ENCODE results near the gene PTCH2.
"Not testable (repeated sequence)": the region's sequence is repeated elsewhere in the genome, so short reads cannot be mapped to it uniquely, and the experiment has no call there.

PTCH2 gene

DNA sequence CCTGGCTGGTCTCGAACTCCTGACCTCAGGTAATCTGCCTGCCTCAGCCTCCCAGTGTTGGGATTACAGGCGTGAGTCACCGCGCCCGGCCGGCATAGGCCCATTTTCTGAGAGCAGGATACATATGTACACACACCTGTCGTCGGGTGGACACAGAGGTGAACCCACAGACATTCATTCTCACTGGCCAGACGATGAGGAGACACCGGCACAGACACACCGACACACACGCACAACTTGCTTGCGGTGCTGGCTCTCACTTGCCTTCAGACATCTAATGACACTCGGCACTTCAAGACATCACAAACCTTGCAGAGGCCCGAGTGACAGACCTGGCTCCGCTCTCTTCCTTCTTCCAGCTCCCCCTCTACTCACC, 579 bp downstream of the PTCH2 start:
- DNase-seq (ENCODE audit: low spot score) = no peak

GRCh38 chr1:44839576-44839975, 3.5 kb downstream of the PTCH2 start:
- no peak for DNase-seq (ENCODE audit: low spot score)

- DNase-seq (ENCODE audit: low spot score) = not testable (repeated sequence)
Measured at GRCh38 chr1:44838294-44838693, 4.8 kb downstream of the PTCH2 start.

DNA sequence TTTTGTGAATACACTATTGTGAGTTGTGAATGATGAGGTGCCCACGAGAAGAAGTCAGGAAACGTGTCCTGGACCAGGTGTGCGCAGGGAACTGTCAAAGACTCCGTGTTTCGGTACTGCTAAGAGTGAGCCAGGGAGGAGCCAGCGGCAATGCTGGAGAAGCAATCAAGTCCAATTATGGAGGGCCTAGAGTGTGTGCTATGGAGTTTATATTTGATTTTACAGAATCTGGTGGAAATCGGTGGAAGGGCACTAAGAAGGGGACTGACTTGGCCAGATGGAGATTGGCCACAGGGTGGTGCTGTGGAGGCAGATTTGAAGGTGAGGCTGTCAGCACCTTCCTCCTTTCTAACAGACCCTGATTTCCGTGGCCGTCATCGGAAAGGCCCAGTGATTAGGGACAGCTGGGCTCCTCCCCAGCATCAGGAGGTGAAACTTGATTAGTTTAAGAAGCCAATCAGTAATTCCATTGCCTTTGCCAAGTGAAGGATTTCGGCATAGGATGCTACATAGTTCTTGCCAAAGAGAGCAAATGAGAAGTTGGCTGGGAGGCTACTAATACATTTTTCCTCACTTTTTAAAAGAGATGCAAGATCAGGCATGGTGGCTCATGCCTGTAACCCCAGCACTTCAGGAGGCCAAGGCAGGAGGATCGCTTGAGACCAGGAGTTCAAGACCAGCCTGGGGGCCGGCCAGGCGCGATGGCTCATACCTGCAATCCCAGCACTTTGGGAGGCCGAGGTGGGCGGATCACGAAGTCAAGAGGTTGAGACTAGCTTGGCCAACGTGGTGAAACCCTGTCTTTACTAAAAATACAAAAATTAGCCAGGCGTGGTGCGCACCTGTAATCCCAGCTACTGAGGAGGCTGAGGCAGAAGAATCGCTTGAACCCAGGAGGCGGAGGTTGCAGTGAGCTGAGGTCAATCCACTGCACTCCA, 7.0 kb downstream of the PTCH2 start:
- DNase-seq (ENCODE audit: low spot score) = peak; percentile 77

DNA sequence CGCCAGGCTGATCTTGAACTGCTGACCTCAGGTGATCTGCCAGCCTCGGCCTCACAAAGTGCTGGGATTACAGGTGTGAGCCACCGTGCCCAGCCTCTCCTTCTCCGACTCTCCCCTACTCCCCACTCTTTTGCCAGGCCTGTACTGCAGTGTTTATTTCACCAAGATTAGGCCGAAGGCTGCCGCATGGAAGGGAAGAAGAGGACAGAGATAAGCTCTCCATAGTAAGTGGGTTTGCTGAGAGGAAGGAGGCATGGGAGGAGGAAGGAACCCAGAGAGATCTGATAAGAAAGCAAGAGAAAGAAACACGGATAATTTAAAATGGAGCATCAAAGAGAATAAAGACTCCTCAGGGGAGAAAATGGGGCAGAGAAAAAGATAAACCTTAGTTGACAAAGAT, 8.7 kb downstream of the PTCH2 start:
- no peak for DNase-seq (ENCODE audit: low spot score)

- no peak for DNase-seq (ENCODE audit: low spot score)
Measured at GRCh38 chr1:44832056-44832705, 10.9 kb downstream of the PTCH2 start.

DNA sequence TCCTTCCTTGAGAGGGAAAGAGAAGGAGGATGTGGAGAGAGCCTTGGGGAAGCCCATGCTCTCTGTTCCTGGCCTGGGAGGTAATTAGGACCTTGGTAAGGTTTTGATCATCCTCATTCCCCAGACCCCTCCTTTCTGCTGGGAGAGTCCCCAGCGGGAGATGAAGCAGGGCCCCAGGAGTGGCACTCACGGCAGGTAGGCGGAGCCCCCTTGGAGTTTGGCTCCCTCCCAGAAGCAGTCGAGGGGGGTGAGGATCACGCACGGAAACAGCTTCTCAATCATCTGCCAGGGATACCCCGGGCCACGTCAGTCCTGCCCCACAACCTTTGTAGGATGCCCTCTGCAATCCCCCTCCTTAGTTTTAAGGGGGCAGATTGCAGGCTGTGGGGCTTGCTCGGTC, 11.5 kb downstream of the PTCH2 start:
- DNase-seq (ENCODE audit: low spot score) = peak; percentile 21

GRCh38 chr1:44830900-44831304, 12.2 kb downstream of the PTCH2 start:
- peak; percentile 32 for DNase-seq (ENCODE audit: low spot score)

DNA sequence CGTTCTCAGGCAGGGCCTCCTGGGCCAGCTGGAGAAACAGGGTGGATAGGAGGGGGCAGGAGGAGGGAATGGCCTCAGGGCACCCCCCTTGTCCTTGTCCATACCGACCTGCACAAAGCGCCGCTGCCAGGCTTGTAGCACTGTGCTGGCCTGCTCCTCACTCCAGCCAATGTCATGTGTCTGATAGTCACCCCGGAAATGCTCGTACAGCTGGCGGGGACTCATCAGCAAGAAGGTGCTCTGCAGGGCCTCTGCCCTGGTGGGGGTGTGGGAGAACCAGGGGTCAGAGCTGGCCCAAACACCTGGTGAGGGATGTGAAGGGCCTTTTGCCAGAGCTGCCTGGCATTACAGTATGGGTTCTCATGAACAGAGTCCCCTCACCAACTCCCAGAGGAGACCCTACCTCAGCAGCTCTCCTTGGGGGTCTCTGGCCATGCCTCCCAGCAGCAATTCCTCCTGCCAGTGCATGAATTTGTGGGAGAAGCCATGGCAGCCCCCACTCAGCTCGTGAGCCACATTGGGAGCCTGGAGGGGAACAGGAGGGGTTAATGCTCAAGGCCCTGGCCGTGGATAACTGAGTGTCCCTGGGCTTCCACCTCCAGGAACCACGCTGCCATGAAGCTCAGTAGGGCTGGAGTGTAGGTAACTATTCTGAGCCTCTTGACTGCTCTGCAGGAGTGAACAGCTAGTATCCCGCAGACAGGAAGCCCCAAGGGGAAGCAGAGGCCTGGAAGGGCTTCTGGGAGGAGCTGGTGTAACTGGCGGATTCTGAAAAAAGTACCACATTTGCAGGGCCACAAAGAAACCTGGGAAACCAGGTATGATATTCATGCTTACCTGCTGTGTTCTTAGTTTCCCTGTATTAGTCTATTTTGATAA, 13.3 kb downstream of the PTCH2 start:
- DNase-seq (ENCODE audit: low spot score) = peak; percentile 15

DNA sequence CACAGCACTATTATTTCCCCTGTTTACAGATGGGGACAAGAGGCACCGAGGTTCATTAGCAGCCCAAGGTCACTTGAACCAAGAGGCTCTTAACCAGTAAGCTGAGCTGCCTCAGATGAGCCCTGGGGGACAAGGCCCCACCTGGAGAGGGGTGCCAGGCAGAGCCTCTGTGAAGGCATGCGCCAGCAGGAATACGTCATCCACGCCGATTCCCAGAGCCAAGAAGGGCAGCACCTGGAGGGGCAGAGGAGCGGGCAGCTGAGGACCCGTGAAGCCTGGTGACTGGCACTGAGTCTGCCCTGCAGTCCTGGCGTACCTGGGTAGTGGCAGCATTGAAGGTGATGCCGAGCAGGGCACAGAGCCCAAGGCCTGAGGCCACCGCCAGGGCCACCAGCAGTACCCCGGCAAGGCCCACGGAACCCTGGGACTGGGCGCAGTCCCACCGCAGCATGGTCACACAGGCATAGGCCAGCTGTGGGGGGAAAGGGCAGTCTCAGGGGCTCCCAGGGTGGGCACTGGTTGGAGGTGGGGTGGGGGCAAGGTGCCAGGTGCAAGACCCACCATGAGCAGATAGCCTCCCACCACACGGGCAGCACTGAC, 14.1 kb downstream of the PTCH2 start:
- DNase-seq (ENCODE audit: low spot score) = peak; percentile 15

- peak; percentile 10 for DNase-seq (ENCODE audit: low spot score)
Measured at GRCh38 chr1:44828003-44828651, 14.9 kb downstream of the PTCH2 start.

DNA sequence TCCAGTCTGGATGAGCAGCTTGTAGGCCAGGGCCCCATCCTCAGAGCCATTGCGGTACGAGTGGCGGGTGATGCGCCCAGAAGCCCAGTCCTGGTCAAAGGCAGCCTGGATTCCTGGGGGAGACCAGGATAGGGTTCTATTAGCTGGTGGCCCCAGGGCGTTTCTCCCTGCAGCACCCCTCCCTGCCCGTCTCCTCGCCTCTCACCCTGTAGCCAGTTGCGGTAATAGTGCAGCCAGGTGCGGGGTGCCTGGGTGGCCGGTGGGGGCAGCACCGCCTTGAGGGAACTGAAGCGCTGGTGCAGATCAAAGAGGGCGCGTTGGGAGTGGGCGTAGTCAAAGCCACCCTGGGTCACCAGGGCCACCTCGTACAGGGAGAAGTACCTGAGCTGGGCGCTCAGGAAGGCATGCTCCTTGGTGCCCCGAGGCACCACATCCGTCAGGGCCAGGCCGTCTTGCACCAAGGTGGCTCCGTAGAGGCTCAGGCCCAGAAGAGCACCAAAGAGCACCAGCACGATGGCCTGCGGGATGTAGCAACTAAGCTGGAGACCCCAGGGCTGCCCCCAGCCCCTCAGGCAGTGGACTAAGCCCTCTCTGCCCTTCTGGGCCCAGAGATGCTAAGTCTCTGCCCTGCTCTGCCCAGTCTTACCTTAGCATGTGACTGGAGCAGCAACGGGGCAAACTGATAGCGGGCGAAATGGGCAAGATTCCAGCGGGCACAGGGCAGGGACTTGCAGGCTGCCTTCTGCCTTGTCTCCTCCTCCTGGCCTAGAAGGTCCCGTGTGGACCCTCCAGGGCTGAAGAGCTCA, 15.7 kb downstream of the PTCH2 start:
- no peak for DNase-seq (ENCODE audit: low spot score)

GRCh38 chr1:44826375-44827196, 16.5 kb downstream of the PTCH2 start:
- DNase-seq (ENCODE audit: low spot score) = no peak

DNA sequence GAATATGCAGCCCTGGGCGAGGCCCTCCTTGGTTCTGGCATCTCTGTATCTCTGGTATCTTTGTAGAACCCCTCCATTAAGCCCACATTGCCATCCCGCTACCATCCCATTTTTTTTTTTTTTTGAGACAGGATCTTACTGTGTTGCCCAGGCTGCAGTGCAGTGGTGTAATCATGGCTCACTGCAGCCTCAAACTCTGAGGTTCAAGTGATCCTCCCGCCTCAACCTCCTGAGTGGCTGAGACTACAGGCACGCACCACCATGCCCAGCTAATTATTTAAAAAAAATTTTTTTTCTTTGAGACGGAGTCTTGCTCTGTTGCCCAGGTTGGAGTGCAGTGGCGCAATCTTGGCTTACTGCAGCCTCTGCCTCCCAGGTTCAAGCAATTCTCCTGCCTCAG, 18.7 kb downstream of the PTCH2 start:
- not testable (repeated sequence) for DNase-seq (ENCODE audit: low spot score)

DNA sequence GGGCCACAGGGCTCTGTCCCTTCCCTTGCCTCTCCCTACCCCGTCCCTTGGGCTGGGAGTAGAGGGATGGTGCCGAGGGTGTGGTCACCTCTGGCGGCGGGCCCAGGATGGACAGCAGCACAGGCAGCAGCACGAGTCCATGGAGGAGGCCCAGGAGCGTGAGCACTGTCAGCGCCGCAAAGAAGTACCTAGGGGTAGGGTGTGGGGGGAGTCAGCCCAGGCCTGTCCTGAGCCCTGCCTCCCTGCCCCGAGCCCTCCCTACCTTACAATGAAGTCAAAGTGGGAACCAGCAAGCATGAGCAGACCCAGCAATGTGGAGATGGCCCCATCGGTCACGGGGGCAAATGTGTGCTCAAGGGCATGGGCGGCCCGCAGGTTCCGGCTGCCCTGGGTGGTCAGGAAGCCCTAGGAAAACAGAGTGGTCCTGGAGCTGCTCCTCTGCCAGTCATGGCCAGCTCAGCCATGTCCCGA, 20.0 kb downstream of the PTCH2 start:
- no peak for DNase-seq (ENCODE audit: low spot score)

DNA sequence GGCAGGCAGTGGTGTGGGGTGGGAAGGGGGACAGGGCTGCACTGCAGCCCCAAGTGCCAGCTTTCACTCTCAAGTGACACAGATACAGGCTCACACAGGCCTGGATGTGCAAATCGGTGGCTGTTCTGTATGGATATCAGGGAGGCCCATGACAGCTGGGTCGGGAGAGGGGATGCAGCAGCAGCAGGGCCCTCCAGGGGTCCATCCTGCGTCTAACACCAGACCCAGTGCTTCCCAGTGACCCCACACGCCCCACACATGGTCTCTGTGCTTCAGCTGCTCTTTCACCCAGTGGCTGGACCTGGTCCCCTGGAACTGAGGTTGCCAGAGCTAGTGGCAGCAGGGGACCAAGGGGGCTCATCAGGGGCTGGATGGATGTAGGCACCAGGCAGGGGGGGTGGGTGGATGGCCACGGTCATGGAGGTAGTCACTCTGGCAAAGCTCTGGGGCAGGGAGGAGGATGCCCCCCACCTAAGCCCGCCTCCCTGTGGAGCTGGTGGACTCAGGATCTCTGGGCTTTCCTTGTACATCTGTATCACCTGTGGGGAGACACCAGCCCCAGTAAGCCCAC, 20.8 kb downstream of the PTCH2 start:
- no peak for DNase-seq (ENCODE audit: low spot score)

DNA sequence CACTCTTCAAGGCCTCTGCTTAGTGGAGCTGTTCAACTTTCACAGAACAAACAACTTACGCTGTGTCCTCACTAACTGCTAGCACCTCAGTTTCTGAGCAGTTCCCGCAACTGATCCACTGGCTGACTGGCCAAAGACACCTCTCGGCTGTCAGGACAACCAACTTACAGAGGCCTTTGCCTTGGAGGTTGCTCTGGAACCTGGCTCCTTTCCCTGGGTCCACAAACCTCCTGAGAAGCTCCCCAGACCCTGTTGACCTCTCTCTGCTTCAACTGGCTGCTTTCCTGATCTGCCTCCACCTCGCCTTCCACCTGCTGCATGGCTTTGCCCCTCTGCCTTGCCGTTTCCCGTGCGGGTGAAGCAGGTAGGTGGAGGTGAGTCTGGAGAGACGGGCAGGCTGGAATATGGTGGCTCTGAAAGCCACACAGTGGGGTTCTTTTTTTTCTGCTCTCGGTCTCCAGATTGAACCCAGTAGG, 21.8 kb downstream of the PTCH2 start:
- no peak for DNase-seq (ENCODE audit: low spot score)

- DNase-seq (ENCODE audit: low spot score) = no peak
Measured at GRCh38 chr1:44820328-44821239, 22.5 kb downstream of the PTCH2 start.
